HFFc6 (cell line): ENCODE measurements around the gene GALNT10. TPM values are rescaled to one million over a fixed set of nuclear protein-coding genes. Genes with fewer than 3 reads are reported as not detected.
A peak's percentile ranks its signal among the peaks of the same experiment; 100 is the strongest.

ENCODE experiments used
- DNase-seq: peaks from one replicate; pipeline ENCODE4 v3.0.0-alpha.2; 2018
- H3K27ac Mint-ChIP-seq: 2 replicates; pipeline ENCODE4 v1.8.0; 2020; ENCODE audit warnings: mild to moderate bottlenecking, mixed read lengths
- H3K27me3 Mint-ChIP-seq: 2 replicates; pipeline ENCODE4 v1.8.0; 2021; ENCODE audit warnings: mild to moderate bottlenecking, moderate library complexity, mixed read lengths; ENCODE audit not compliant: insufficient read depth
- H3K36me3 Mint-ChIP-seq: 2 replicates; pipeline ENCODE4 v1.8.0; 2021; ENCODE audit warnings: low read depth, mixed read lengths
- H3K4me1 Mint-ChIP-seq: 2 replicates; pipeline ENCODE4 v1.8.0; 2020; ENCODE audit warnings: low read depth, mixed read lengths
- H3K4me3 Mint-ChIP-seq: 2 replicates; pipeline ENCODE4 v1.8.0; 2020; ENCODE audit warnings: mild to moderate bottlenecking, moderate library complexity, mixed read lengths
- H3K9me3 Mint-ChIP-seq: 2 replicates; pipeline ENCODE4 v1.8.0; 2020; ENCODE audit warnings: mild to moderate bottlenecking, mixed read lengths
- total RNA-seq, 6 experiments: library from RNA; stranded (reverse); fragmentation: NEBNext Ultra II Directional; extraction: Animal tissue kit (Norgen Biotek cat#: 25700); gene quantifications; 2 replicates in 1 of 6; 3 replicates in 5 of 6; pipeline ENCODE4 v1.2.3, GENCODE V29; 2021
- TF ChIP-seq, protein P1 (sequence below): fragments of 200-600 bp; sonication (generic); IDR thresholded peaks from 2 replicates; pipeline ENCODE4 v1.5.0; 2021; ENCODE audit warnings: antibody characterized with exemption, mild to moderate bottlenecking

Gene GALNT10
- total RNA-seq, 6 experiments from 2014 or later, result 129 to 161 (median 157) TPM

- H3K4me1 Mint-ChIP-seq, result peaks cover 3% of the 10 kb centered on the region
- H3K4me3 Mint-ChIP-seq, result no peak overlapping the region
- DNase-seq, result no peak
- H3K27me3 Mint-ChIP-seq, result peaks cover 2% of the 10 kb centered on the region; the same call in 1 of the 2 replicates
- H3K9me3 Mint-ChIP-seq, result no peaks in the 10 kb centered on the region
- peaks cover 29% of the 10 kb centered on the region for H3K36me3 Mint-ChIP-seq
- TF ChIP-seq, protein P1, sequence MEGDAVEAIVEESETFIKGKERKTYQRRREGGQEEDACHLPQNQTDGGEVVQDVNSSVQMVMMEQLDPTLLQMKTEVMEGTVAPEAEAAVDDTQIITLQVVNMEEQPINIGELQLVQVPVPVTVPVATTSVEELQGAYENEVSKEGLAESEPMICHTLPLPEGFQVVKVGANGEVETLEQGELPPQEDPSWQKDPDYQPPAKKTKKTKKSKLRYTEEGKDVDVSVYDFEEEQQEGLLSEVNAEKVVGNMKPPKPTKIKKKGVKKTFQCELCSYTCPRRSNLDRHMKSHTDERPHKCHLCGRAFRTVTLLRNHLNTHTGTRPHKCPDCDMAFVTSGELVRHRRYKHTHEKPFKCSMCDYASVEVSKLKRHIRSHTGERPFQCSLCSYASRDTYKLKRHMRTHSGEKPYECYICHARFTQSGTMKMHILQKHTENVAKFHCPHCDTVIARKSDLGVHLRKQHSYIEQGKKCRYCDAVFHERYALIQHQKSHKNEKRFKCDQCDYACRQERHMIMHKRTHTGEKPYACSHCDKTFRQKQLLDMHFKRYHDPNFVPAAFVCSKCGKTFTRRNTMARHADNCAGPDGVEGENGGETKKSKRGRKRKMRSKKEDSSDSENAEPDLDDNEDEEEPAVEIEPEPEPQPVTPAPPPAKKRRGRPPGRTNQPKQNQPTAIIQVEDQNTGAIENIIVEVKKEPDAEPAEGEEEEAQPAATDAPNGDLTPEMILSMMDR, result no peak
- no peak overlapping the region for H3K27ac Mint-ChIP-seq
Measured at GRCh38 chr5:154325566-154325965, 135.0 kb downstream of the GALNT10 start.

- Mint-ChIP-seq H3K27ac (no peak overlapping the region), H3K4me1 (no peaks in the 10 kb centered on the region), H3K4me3 (no peak overlapping the region), H3K27me3 (peaks cover 2% of the 10 kb centered on the region; the same call in 1 of the 2 replicates), H3K9me3 (no peaks in the 10 kb centered on the region), H3K36me3 (peaks cover 34% of the 10 kb centered on the region)
- TF ChIP-seq, protein P1, result no peak
- DNase-seq, result no peak
Measured at GRCh38 chr5:154329062-154329461, 138.5 kb downstream of the GALNT10 start.

DNA sequence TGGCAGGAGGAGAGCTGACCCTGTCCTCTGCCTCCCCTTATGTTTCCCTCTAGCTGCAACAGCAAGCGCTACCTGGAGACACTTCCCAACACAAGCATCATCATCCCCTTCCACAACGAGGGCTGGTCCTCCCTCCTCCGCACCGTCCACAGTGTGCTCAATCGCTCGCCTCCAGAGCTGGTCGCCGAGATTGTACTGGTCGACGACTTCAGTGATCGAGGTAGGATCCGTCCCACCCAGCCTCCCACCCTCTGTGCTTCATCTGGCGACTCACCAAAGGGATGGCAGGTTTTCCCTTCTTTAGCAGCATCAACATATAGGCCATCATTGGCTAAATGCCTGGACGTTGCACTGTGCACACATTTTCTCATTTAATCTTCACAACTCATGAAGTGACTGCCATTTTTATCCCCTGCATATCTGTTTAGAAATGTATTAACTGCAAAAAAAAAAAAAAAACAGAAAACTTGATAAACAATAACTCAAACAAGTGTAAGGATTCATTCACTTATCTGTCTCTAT, 139.0 kb downstream of the GALNT10 start:
- H3K9me3 Mint-ChIP-seq, result no peaks in the 10 kb centered on the region
- H3K4me1 Mint-ChIP-seq, result no peaks in the 10 kb centered on the region
- peaks cover 2% of the 10 kb centered on the region; the same call in 1 of the 2 replicates for H3K27me3 Mint-ChIP-seq
- TF ChIP-seq, protein P1, result no peak
- H3K4me3 Mint-ChIP-seq, result no peak overlapping the region
- peaks cover 32% of the 10 kb centered on the region for H3K36me3 Mint-ChIP-seq
- no peak overlapping the region for H3K27ac Mint-ChIP-seq
- DNase-seq, result no peak

DNA sequence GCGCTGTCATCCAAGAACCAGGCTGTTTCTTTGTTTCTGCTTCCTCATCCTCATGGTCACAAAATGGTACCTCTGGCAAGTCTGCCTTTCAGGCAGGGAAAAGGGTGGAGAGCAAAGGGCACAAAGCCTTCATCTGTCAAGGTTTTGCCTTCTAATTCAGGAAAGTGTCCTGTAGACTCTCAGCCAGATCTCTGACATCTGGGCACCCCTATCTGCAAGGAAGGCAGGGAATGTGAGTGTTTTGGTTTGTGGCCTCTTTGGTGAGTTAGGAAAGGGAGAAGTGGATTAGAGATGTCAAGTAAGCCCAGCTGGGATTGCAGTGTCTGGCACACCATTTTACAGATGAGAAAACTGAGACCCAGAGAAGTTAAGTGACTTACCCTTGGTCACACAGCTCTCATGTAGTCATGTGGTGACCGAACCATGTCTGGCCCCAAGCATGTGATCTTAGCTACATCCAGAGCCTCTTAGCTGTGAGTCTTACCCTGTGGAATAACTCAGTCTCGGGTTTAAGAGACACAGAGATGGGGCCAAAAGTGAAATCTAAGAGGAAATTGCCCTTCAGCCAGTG, 139.6 kb downstream of the GALNT10 start:
- peaks cover 36% of the 10 kb centered on the region for H3K36me3 Mint-ChIP-seq
- no peaks in the 10 kb centered on the region for H3K9me3 Mint-ChIP-seq
- DNase-seq, result no peak
- TF ChIP-seq, protein P1, result no peak
- H3K27ac Mint-ChIP-seq, result peak overlapping the region; percentile 42; the same call in 1 of the 2 replicates
- peaks cover 2% of the 10 kb centered on the region; the same call in 1 of the 2 replicates for H3K27me3 Mint-ChIP-seq
- H3K4me3 Mint-ChIP-seq, result no peak overlapping the region
- H3K4me1 Mint-ChIP-seq, result no peaks in the 10 kb centered on the region

GRCh38 chr5:154331232-154331631, 140.7 kb downstream of the GALNT10 start:
- Mint-ChIP-seq H3K27me3 (peaks cover 2% of the 10 kb centered on the region; the same call in 1 of the 2 replicates), H3K27ac (no peak overlapping the region), H3K4me1 (peaks cover 6% of the 10 kb centered on the region; the same call in 1 of the 2 replicates), H3K4me3 (no peak overlapping the region), H3K36me3 (peaks cover 43% of the 10 kb centered on the region), H3K9me3 (no peaks in the 10 kb centered on the region)
- no peak for DNase-seq
- TF ChIP-seq, protein P1, result no peak
